AG04450 (cell line): ENCODE results near the gene PVR. TPM values are rescaled to one million over a fixed set of nuclear protein-coding genes. Genes with fewer than 3 reads are reported as not detected.

Experiments used
- CTCF ChIA-PET: fragments of 300-600, 350-600 bp; formaldehyde crosslinking; extraction: SDS; loops from one replicate; lab custom pipeline; 2022; ENCODE audit warnings: antibody characterized with exemption, inconsistent platforms; lab: Charles Lee
- POLR2A ChIA-PET: fragments of 350-600 bp; formaldehyde crosslinking; extraction: SDS; loops from one replicate; lab custom pipeline; 2021; ENCODE audit warnings: antibody characterized with exemption, inconsistent platforms; lab: Yijun Ruan, JAX
- DNase-seq: peaks from one replicate; pipeline ENCODE4 v3.0.0-alpha.2; 2011; ENCODE audit warnings: low read depth, low spot score
- H3K27ac ChIP-seq: one replicate; pipeline ENCODE4 v1.5.1; 2012; ENCODE audit warnings: low read depth, low read length, control low read depth
- H3K27me3 ChIP-seq: one replicate; pipeline ENCODE4 v1.6.0; 2012; ENCODE audit warnings: low read length; ENCODE audit not compliant: control insufficient read depth, insufficient read depth
- H3K4me3 ChIP-seq: 2 replicates; pipeline ENCODE4 v1.5.1; 2011; ENCODE audit warnings: mild to moderate bottlenecking, low read depth, low read length, control low read depth
- H3K9me3 ChIP-seq: 2 replicates; pipeline ENCODE4 v1.5.1; 2012; ENCODE audit warnings: low read length; ENCODE audit not compliant: control insufficient read depth, insufficient read depth
- CTCF ChIP-seq: IDR thresholded peaks from 2 replicates; pipeline ENCODE4 v1.5.1; 2011; ENCODE audit warnings: low read depth, low read length, control low read depth, inconsistent platforms
- polyA plus RNA-seq: library from polyadenylated mRNA; depleted of rRNA; stranded (reverse); fragments of >200 nt; gene quantifications from 2 replicates; pipeline ENCODE4 v1.2.3, GENCODE V29; 2011

The PVR gene
- polyA plus RNA-seq, 1 experiment: 125 TPM

DNA sequence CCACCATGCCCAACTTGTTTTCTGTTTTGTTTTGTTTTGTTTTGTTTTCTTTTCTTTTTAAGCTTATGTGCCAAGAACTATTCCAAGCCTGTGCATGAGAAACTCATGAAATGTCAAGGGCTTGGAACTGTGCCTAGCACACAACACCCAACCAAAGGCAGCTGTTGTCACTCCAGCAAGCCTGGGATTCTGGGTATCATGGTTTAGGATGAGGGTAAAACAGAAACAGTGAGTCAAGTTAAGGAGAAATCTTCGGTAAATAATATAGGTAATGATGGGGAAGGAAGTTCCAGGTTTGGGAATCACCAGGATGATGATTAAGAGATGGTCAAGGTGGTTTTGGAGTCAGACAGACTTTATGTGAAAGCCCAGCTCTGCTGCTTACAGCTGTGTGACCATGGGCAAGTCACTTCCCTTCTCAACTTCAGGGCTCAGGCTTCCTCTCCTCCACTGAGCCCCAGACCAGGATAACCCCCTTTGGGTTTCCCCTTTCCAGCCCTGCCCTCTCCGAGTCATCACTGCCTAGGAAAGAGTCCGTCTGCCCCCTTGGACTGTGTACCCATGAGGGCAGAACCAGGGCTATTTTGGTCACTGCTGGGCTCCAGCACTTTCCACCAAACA lies 5.0 kb downstream of the PVR start:
- Histone ChIP-seq H3K4me3 (no peak overlapping the region), H3K27ac (peak overlapping the region; percentile 11), H3K9me3 (no peaks in the 10 kb centered on the region; the same call in 1 of the 2 replicates), H3K27me3 (no peaks in the 10 kb centered on the region)
- ChIA-PET POLR2A (interaction anchor here (0.7 to 2.2 kb wide), 5 partner anchors 16 to 70 kb away, joined by 3 to 7 read pairs (median 4); no protein-coding TSS in a partner anchor), CTCF (interaction anchor here (1.0 to 3.2 kb wide), 5 partner anchors 8 to 136 kb away, joined by 3 to 15 read pairs (median 3); no protein-coding TSS in a partner anchor)
- DNase-seq: no peak
- no peak for TF ChIP-seq CTCF

DNA sequence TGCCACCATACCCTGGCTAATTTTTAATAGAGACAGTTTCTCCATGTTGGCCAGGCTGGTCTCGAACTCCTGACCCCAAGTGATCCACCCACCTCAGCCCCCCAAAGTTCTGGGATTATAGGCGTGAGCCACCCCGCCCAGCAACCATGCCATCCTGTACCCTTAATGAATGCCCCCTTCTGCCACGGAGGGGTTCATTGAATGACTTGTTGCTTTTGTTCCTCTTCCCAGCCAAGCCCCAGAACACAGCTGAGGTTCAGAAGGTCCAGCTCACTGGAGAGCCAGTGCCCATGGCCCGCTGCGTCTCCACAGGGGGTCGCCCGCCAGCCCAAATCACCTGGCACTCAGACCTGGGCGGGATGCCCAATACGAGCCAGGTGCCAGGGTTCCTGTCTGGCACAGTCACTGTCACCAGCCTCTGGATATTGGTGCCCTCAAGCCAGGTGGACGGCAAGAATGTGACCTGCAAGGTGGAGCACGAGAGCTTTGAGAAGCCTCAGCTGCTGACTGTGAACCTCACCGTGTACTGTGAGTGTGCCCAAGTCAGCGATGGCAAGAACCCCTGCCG lies 6.0 kb downstream of the PVR start:
- no peak overlapping the region for H3K27ac ChIP-seq
- no peak overlapping the region for H3K4me3 ChIP-seq
- ChIA-PET POLR2A (interaction anchor here (0.6 to 2.2 kb wide), 4 partner anchors 23 to 121 kb away, joined by 3 to 7 read pairs (median 4); no protein-coding TSS in a partner anchor), CTCF (interaction anchor here (0.5 to 3.2 kb wide), 2 partner anchors 79 kb away, joined by 5 to 15 read pairs; no protein-coding TSS in a partner anchor)
- H3K27me3 ChIP-seq: no peaks in the 10 kb centered on the region
- no peak for TF ChIP-seq CTCF
- DNase-seq: no peak
- no peaks in the 10 kb centered on the region; the same call in 1 of the 2 replicates for H3K9me3 ChIP-seq

GRCh38 chr19:44653343-44653742 lies 9.6 kb downstream of the PVR start:
- no peak for TF ChIP-seq CTCF
- Histone ChIP-seq H3K9me3 (no peaks in the 10 kb centered on the region), H3K4me3 (no peak overlapping the region), H3K27ac (no peak overlapping the region), H3K27me3 (no peaks in the 10 kb centered on the region)
- ChIA-PET CTCF (interaction anchor here (0.9 to 7.3 kb wide), 3 partner anchors 9 to 82 kb away, joined by 4 to 95 read pairs (median 5); no protein-coding TSS in a partner anchor), POLR2A (no interaction called here)
- no peak for DNase-seq

GRCh38 chr19:44653977-44654774 lies 10.5 kb downstream of the PVR start:
- H3K4me3 ChIP-seq: no peak overlapping the region
- TF ChIP-seq CTCF: peak; percentile 56
- no peaks in the 10 kb centered on the region for H3K27me3 ChIP-seq
- ChIA-PET CTCF (interaction anchor here (0.7 to 7.3 kb wide), 14 partner anchors 9 to 192 kb away, joined by 3 to 95 read pairs (median 3); partner anchors contain the start of genes NECTIN2 and PVR), POLR2A (no interaction called here)
- no peak for DNase-seq
- H3K27ac ChIP-seq: peak overlapping the region; percentile 11
- H3K9me3 ChIP-seq: no peaks in the 10 kb centered on the region
